ENCODE results near the gene C21orf91. TPM values are rescaled to one million over a fixed set of nuclear protein-coding genes. Genes with fewer than 3 reads are reported as not detected.

Gene C21orf91
- total and polyA plus RNA-seq, 4 donors = 1.8 to 7.2 (median 4.4) TPM

DNA sequence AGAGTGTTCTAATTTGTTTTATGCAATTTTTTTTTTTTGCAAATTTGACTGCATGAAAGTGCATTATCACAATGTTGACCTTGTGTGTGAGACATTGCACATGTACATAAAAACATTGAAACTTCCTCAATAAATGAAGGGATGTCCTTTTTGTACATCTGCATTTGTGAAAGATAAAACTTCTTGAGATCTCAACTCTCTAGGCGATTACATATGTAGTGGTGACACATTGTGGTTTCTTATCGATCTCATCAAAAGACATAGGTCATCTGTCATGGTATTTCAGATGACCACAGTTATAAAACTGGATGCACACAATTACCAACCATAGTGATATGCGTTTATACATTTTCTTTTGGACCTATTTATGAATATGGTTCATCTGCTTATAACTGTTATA is 35.6 kb upstream of the C21orf91 start:
- Histone ChIP-seq H3K27ac (ENCODE audit: low read depth in 1 of 2, low read length in 2 of 2) (no peak overlapping the region), H3K4me3 (ENCODE audit: low read depth in 1 of 3, low read length in 3 of 3) (no peak overlapping the region), H3K36me3 (ENCODE audit: control insufficient read depth in 4 of 4, insufficient read depth in 3 of 4, low read depth in 1 of 4, low read length in 3 of 4) (no peaks in the 10 kb centered on the region), H3K27me3 (ENCODE audit: control insufficient read depth in 4 of 4, insufficient read depth in 4 of 4, low read length in 3 of 4) (peaks cover 0 to 3% (median 0%) of the 10 kb centered on the region in 4 donors), H3K9ac (ENCODE audit: low read depth in 1 of 2, low read length in 2 of 2) (no peak overlapping the region), H3K9me3 (ENCODE audit: control insufficient read depth in 4 of 4, low read length in 3 of 4) (peaks cover 0 to 2% (median 2%) of the 10 kb centered on the region in 4 donors), H3K4me1 (ENCODE audit: control insufficient read depth in 4 of 4, insufficient read depth in 4 of 4, low read length in 3 of 4) (no peaks in the 10 kb centered on the region)
- WGBS = 81% methylated on average over 3 of the region's 3 CpGs
- TF ChIP-seq YY1 (IDR thresholded peaks at IDR 0.05) (no peak), HNF4A (conservative IDR thresholded peaks at IDR 0.05) (no peak), RAD21 (IDR thresholded peaks at IDR 0.05) (no peak), ZBTB33 (IDR thresholded peaks at IDR 0.05) (no peak), RXRA (IDR thresholded peaks at IDR 0.05) (no peak), CTCF (IDR thresholded peaks at IDR 0.05; ENCODE audit: low read depth, low read length, missing input control) (no peak), TAF1 (conservative IDR thresholded peaks at IDR 0.05) (no peak), NR2F2 (IDR thresholded peaks at IDR 0.05) (no peak), SP1 (IDR thresholded peaks at IDR 0.05) (no peak), FOXA1 (IDR thresholded peaks at IDR 0.05) (no peak), REST (IDR thresholded peaks at IDR 0.05) (no peak), JUND (IDR thresholded peaks at IDR 0.05) (no peak)
- TF ChIP-seq, protein P1, sequence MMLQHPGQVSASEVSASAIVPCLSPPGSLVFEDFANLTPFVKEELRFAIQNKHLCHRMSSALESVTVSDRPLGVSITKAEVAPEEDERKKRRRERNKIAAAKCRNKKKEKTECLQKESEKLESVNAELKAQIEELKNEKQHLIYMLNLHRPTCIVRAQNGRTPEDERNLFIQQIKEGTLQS (IDR thresholded peaks at IDR 0.05) = no peak
- no peak for DNase-seq (ENCODE audit: low spot score)

GRCh38 chr21:17853393-17854275 is 34.5 kb upstream of the C21orf91 start:
- DNase-seq (ENCODE audit: low spot score) = no peak
- no peaks in the 10 kb centered on the region for H3K4me1 ChIP-seq (ENCODE audit: control insufficient read depth in 4 of 4, insufficient read depth in 4 of 4, low read length in 3 of 4)
- H3K4me3 ChIP-seq (ENCODE audit: low read depth in 1 of 3, low read length in 3 of 3) = no peak overlapping the region
- 59% methylated on average over 9 of the region's 9 CpGs for WGBS
- H3K36me3 ChIP-seq (ENCODE audit: control insufficient read depth in 4 of 4, insufficient read depth in 3 of 4, low read depth in 1 of 4, low read length in 3 of 4) = no peaks in the 10 kb centered on the region
- H3K27ac ChIP-seq (ENCODE audit: low read depth in 1 of 2, low read length in 2 of 2) = no peak overlapping the region
- H3K27me3 ChIP-seq (ENCODE audit: control insufficient read depth in 4 of 4, insufficient read depth in 4 of 4, low read length in 3 of 4) = peaks cover 0 to 3% (median 0%) of the 10 kb centered on the region in 4 donors
- no peak overlapping the region for H3K9ac ChIP-seq (ENCODE audit: low read depth in 1 of 2, low read length in 2 of 2)
- peaks cover 0 to 3% (median 2%) of the 10 kb centered on the region in 4 donors for H3K9me3 ChIP-seq (ENCODE audit: control insufficient read depth in 4 of 4, low read length in 3 of 4)
- TF ChIP-seq GABPA (IDR thresholded peaks at IDR 0.05 in 1 of 2, conservative IDR thresholded peaks at IDR 0.05 in 1 of 2) = no peak
- no peak for TF ChIP-seq EGR1 (IDR thresholded peaks at IDR 0.05; ENCODE audit: low read depth in 2 of 2)
- TF ChIP-seq HNF4G (IDR thresholded peaks at IDR 0.05) = no peak
- TF ChIP-seq FOXA1 (IDR thresholded peaks at IDR 0.05) = no peak
- TF ChIP-seq REST (IDR thresholded peaks at IDR 0.05) = no peak
- no peak for TF ChIP-seq RXRA (IDR thresholded peaks at IDR 0.05)
- no peak for TF ChIP-seq HNF4A (conservative IDR thresholded peaks at IDR 0.05)
- no peak for TF ChIP-seq FOXA2 (IDR thresholded peaks at IDR 0.05)
- no peak for TF ChIP-seq NR2F2 (IDR thresholded peaks at IDR 0.05)
- TF ChIP-seq JUND (IDR thresholded peaks at IDR 0.05) = no peak
- TF ChIP-seq CTCF (IDR thresholded peaks at IDR 0.05; ENCODE audit: low read depth, low read length, missing input control) = no peak

All from liver (tissue), 9 donors.